Chondrocyte (in vitro differentiated cells): ENCODE results near the gene SLC38A8. TPM values are rescaled to one million over a fixed set of nuclear protein-coding genes. Genes with fewer than 3 reads are reported as not detected.

ENCODE experiments used
- DNase-seq: peaks from one replicate; pipeline ENCODE4 v3.0.0; 2021; ENCODE audit warnings: mixed read lengths, low spot score
- H3K27ac Mint-ChIP-seq: one replicate; pipeline ENCODE4 v1.8.0; 2021; ENCODE audit warnings: mild to moderate bottlenecking, moderate library complexity, mixed read lengths; ENCODE audit not compliant: unreplicated experiment
- H3K27me3 Mint-ChIP-seq: 2 replicates; pipeline ENCODE4 v1.8.0; 2021; ENCODE audit warnings: low read depth, mixed read lengths
- H3K36me3 Mint-ChIP-seq: 2 replicates; pipeline ENCODE4 v1.8.0; 2021; ENCODE audit warnings: low read depth, mixed read lengths
- H3K4me1 Mint-ChIP-seq: 2 replicates; pipeline ENCODE4 v1.8.0; 2021; ENCODE audit warnings: low read depth, mild to moderate bottlenecking, mixed read lengths
- H3K4me3 Mint-ChIP-seq: one replicate; pipeline ENCODE4 v1.8.0; 2021; ENCODE audit warnings: mild to moderate bottlenecking, moderate library complexity, mixed read lengths; ENCODE audit not compliant: unreplicated experiment
- H3K9me3 Mint-ChIP-seq: 2 replicates; pipeline ENCODE4 v1.8.0; 2021; ENCODE audit warnings: low read depth, mixed read lengths
- total RNA-seq: library from RNA; stranded (reverse); gene quantifications from 3 replicates; pipeline ENCODE4 v1.2.1, GENCODE V29; 2021
- TF ChIP-seq, protein P1 (sequence below): fragments of 200-600 bp; sonication (generic); IDR thresholded peaks from 2 replicates; pipeline ENCODE4 v1.5.0; 2021; ENCODE audit warnings: antibody characterized with exemption, mild to moderate bottlenecking, moderate library complexity

Gene SLC38A8
- total RNA-seq, 1 donor from 2014 or later, result not detected

GRCh38 chr16:84087001-84087400 is 44.4 kb upstream of the SLC38A8 start:
- Mint-ChIP-seq H3K27ac (no peak overlapping the region), H3K9me3 (no peaks in the 10 kb centered on the region), H3K4me3 (no peak overlapping the region), H3K4me1 (peaks cover 5% of the 10 kb centered on the region), H3K36me3 (peaks cover 34% of the 10 kb centered on the region), H3K27me3 (no peaks in the 10 kb centered on the region)
- TF ChIP-seq, protein P1, sequence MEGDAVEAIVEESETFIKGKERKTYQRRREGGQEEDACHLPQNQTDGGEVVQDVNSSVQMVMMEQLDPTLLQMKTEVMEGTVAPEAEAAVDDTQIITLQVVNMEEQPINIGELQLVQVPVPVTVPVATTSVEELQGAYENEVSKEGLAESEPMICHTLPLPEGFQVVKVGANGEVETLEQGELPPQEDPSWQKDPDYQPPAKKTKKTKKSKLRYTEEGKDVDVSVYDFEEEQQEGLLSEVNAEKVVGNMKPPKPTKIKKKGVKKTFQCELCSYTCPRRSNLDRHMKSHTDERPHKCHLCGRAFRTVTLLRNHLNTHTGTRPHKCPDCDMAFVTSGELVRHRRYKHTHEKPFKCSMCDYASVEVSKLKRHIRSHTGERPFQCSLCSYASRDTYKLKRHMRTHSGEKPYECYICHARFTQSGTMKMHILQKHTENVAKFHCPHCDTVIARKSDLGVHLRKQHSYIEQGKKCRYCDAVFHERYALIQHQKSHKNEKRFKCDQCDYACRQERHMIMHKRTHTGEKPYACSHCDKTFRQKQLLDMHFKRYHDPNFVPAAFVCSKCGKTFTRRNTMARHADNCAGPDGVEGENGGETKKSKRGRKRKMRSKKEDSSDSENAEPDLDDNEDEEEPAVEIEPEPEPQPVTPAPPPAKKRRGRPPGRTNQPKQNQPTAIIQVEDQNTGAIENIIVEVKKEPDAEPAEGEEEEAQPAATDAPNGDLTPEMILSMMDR, result no peak
- DNase-seq, result no peak

GRCh38 chr16:84086341-84086740 is 43.7 kb upstream of the SLC38A8 start:
- no peak for DNase-seq
- no peak overlapping the region for H3K4me3 Mint-ChIP-seq
- TF ChIP-seq, protein P1, result no peak
- H3K27ac Mint-ChIP-seq, result no peak overlapping the region
- no peaks in the 10 kb centered on the region for H3K9me3 Mint-ChIP-seq
- H3K4me1 Mint-ChIP-seq, result peaks cover 5% of the 10 kb centered on the region
- peaks cover 30% of the 10 kb centered on the region for H3K36me3 Mint-ChIP-seq
- H3K27me3 Mint-ChIP-seq, result no peaks in the 10 kb centered on the region

- TF ChIP-seq, protein P1, result no peak
- peaks cover 31% of the 10 kb centered on the region for H3K36me3 Mint-ChIP-seq
- DNase-seq, result no peak
These were observed 43.2 kb upstream of the SLC38A8 start for GRCh38 chr16:84085773-84086172.

GRCh38 chr16:84085271-84085667 is 42.7 kb upstream of the SLC38A8 start:
- Mint-ChIP-seq H3K27me3 (no peaks in the 10 kb centered on the region), H3K36me3 (peaks cover 30% of the 10 kb centered on the region)
- TF ChIP-seq, protein P1, result no peak

More at GRCh38 chr16:84085773-84086172, 43.2 kb upstream of the SLC38A8 start:
- no peaks in the 10 kb centered on the region for H3K9me3 Mint-ChIP-seq
- H3K4me3 Mint-ChIP-seq, result no peak overlapping the region
- H3K4me1 Mint-ChIP-seq, result peaks cover 9% of the 10 kb centered on the region
- H3K27me3 Mint-ChIP-seq, result no peaks in the 10 kb centered on the region
- no peak overlapping the region for H3K27ac Mint-ChIP-seq

DNA sequence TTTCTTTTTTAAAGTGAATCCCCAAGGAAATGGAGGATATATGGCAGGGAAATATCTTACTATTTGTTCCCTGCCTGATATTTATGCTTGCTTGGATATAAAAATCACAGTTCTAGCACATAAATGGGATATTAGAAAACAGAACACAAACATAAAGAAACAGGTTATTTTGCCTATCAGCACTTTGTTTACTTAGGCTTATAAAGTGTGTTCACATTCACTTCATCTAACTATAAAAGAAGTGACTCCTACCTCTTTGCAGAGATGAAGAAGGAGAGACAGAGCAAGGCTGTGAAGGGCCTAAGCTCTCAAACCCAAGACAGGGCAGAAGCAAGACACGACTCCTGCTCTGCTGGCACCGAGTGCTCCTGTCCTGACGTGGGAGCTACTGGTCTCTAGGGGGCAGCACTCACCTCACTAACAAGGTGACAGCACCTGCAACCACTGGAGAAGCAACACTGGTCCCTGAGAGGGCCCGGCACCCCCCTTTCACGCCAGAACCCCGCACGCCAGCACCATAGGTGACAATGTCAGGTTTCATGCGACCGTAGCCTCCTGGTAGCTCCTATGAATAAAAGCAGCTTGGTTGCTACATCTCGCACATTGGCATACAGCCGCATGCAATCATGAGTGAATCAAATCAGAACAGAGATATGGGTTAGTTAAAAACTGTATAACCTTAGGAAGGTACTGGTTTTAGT is 42.1 kb upstream of the SLC38A8 start:
- Mint-ChIP-seq H3K27ac (no peak overlapping the region), H3K4me3 (no peak overlapping the region), H3K9me3 (no peaks in the 10 kb centered on the region), H3K27me3 (no peaks in the 10 kb centered on the region), H3K4me1 (peaks cover 16% of the 10 kb centered on the region), H3K36me3 (peaks cover 34% of the 10 kb centered on the region)
- DNase-seq, result no peak
- TF ChIP-seq, protein P1, result peak; percentile 83

More at GRCh38 chr16:84085271-84085667, 42.7 kb upstream of the SLC38A8 start:
- H3K4me3 Mint-ChIP-seq, result no peak overlapping the region
- H3K9me3 Mint-ChIP-seq, result no peaks in the 10 kb centered on the region
- no peak for DNase-seq
- H3K4me1 Mint-ChIP-seq, result peaks cover 12% of the 10 kb centered on the region
- H3K27ac Mint-ChIP-seq, result no peak overlapping the region
